Measurements from ENCODE around the gene TRAF4. TPM values are rescaled to one million over a fixed set of nuclear protein-coding genes. Genes with fewer than 3 reads are reported as not detected.

Gene TRAF4
- total and polyA plus RNA-seq, 10 of the 15 experiments (the other 5 are each of a cell fraction or from before 2014, with no cell fraction given), result 3.7 to 197 (median 66.4) TPM

DNA sequence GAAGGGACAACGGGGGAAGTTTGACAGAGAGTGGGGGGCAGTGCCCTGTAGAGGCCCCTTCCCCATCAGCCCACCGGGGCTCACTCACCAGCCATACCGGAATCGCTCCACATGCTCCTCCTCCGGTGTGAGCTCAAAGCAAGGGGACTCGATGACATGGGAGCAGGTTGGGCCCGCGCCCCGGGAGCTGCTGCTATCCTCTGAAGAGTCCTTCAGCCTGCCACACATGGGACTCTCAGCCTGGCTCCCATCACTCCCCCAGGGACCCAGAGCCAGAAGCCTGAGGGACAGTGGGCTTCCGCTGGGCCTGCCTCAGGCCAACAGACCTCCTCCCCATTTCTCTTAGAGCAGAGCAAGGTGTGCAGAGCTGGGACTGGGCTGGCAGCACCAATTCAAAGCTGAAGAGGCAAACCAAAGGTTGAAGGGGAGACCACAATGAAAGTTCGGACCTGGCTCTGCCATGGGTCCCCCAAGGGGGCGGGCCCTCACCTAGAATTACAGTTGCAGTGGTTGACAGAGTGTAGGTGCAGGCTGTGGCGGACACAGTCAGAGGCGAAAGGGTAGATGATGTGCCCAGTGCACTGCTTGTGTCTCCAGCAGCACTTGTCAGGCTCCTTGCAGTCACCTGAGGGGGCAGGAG is 39.5 kb upstream of the TRAF4 start:
- FAIRE-seq, result no peak
- intact Hi-C loops (cut with micrococcal nuclease; ENCODE audit: unreplicated experiment), result no loop called here
- no peak overlapping the region for H2AFZ ChIP-seq (ENCODE audit: control insufficient read depth, low read depth, low read length)
- RAD21 ChIA-PET (ENCODE audit: unreplicated experiment), result no interaction called here
- no peaks in the 10 kb centered on the region for H3K4me1 ChIP-seq (ENCODE audit: control insufficient read depth, insufficient read depth, low read length)
- in situ Hi-C loops (cut with MboI), result no loop called here
- peaks cover 10 to 33% of the 10 kb centered on the region in 2 experiments; a peak in 3 of 4 replicates for H3K36me3 ChIP-seq (ENCODE audit: control insufficient read depth in 2 of 2, insufficient read depth in 2 of 2, low read length in 1 of 2)
- DNase-seq (ENCODE audit: low read depth, low spot score), result no peak
- SMC1A ChIA-PET (ENCODE audit: uncharacterized antibody, unreplicated experiment), result interaction anchor here (1.4 kb wide), 1 partner anchor 11 kb away, joined by 4 read pairs; no protein-coding TSS in a partner anchor
- no peaks in the 10 kb centered on the region for H3K79me2 ChIP-seq (ENCODE audit: control insufficient read depth, insufficient read depth, low read length)
- H3K4me2 ChIP-seq (ENCODE audit: control insufficient read depth, insufficient read depth), result no peak overlapping the region
- no peak for TF ChIP-seq EZH2 (IDR thresholded peaks at IDR 0.05; ENCODE audit: borderline replicate concordance, control insufficient read depth, low read depth, low read length)
- no peak for TF ChIP-seq MXI1 (IDR thresholded peaks at IDR 0.05; ENCODE audit: low read depth, low read length)
- TF ChIP-seq E2F8 (IDR thresholded peaks at IDR 0.05; ENCODE audit: low read depth, partially characterized antibody), result no peak
- TF ChIP-seq, protein P1, sequence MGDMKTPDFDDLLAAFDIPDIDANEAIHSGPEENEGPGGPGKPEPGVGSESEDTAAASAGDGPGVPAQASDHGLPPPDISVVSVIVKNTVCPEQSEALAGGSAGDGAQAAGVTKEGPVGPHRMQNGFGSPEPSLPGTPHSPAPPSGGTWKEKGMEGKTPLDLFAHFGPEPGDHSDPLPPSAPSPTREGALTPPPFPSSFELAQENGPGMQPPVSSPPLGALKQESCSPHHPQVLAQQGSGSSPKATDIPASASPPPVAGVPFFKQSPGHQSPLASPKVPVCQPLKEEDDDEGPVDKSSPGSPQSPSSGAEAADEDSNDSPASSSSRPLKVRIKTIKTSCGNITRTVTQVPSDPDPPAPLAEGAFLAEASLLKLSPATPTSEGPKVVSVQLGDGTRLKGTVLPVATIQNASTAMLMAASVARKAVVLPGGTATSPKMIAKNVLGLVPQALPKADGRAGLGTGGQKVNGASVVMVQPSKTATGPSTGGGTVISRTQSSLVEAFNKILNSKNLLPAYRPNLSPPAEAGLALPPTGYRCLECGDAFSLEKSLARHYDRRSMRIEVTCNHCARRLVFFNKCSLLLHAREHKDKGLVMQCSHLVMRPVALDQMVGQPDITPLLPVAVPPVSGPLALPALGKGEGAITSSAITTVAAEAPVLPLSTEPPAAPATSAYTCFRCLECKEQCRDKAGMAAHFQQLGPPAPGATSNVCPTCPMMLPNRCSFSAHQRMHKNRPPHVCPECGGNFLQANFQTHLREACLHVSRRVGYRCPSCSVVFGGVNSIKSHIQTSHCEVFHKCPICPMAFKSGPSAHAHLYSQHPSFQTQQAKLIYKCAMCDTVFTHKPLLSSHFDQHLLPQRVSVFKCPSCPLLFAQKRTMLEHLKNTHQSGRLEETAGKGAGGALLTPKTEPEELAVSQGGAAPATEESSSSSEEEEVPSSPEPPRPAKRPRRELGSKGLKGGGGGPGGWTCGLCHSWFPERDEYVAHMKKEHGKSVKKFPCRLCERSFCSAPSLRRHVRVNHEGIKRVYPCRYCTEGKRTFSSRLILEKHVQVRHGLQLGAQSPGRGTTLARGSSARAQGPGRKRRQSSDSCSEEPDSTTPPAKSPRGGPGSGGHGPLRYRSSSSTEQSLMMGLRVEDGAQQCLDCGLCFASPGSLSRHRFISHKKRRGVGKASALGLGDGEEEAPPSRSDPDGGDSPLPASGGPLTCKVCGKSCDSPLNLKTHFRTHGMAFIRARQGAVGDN (IDR thresholded peaks at IDR 0.05), result no peak
- no peak for TF ChIP-seq MEF2B (IDR thresholded peaks at IDR 0.05; ENCODE audit: partially characterized antibody, poor library complexity, severe bottlenecking)
- TF ChIP-seq ZBTB11 (CRISPR knock-in tag; IDR thresholded peaks at IDR 0.05), result no peak
- no peak for TF ChIP-seq TCF3 (IDR thresholded peaks at IDR 0.05; ENCODE audit: borderline replicate concordance, insufficient read depth, low read depth, low read length)
- no peak overlapping the region for H3K4me3 ChIP-seq
- 92% methylated on average over 14 of the region's 14 CpGs for WGBS (ENCODE audit: insufficient coverage, insufficient replicate concordance, low lambda C conversion rate, missing lambda C conversion rate)
- no peak for ATAC-seq
- CTCF ChIA-PET, result no interaction called here
- no peaks in the 10 kb centered on the region for H4K20me1 ChIP-seq (ENCODE audit: control insufficient read depth, insufficient read depth)
- H3K27me3 ChIP-seq (replicated peaks in 1 of 2; ENCODE audit: control insufficient read depth in 2 of 2, insufficient read depth in 2 of 2, low read length in 1 of 2), result no peaks in the 10 kb centered on the region
- H3K9me3 ChIP-seq (replicated peaks; ENCODE audit: control insufficient read depth, insufficient read depth, low read length), result no peaks in the 10 kb centered on the region
- POLR2A ChIA-PET, result interaction anchor here (0.7 kb wide), 1 partner anchor 12 kb away, joined by 3 read pairs; no protein-coding TSS in a partner anchor
- no TSS peak for BruUV-seq (replicated peaks)
- H3K9ac ChIP-seq (ENCODE audit: control insufficient read depth, insufficient read depth, low read length), result no peak overlapping the region
- H3K27ac ChIP-seq (ENCODE audit: control insufficient read depth, insufficient read depth), result no peak overlapping the region
